D721Med (cell line): ENCODE measurements around the gene TMEM179.

Experiments used
- DNase-seq: peaks from one replicate; pipeline ENCODE4 v3.0.0; 2011; ENCODE audit warnings: low spot score; ENCODE audit not compliant: insufficient read length
- FAIRE-seq: peaks from 2 replicates; lab custom pipeline; 2011; peaks lifted over from hg19 to GRCh38; lab: Jason Lieb, UNC
- CTCF ChIP-seq: IDR thresholded peaks from 2 replicates; pipeline ENCODE4 v1.5.1; 2012; ENCODE audit warnings: mild to moderate bottlenecking, control low read depth; ENCODE audit not compliant: insufficient read depth; ENCODE audit errors: missing control alignments

Gene TMEM179

GRCh38 chr14:104603711-104604401 lies 716 bp downstream of the TMEM179 start:
- no peak for DNase-seq

DNA sequence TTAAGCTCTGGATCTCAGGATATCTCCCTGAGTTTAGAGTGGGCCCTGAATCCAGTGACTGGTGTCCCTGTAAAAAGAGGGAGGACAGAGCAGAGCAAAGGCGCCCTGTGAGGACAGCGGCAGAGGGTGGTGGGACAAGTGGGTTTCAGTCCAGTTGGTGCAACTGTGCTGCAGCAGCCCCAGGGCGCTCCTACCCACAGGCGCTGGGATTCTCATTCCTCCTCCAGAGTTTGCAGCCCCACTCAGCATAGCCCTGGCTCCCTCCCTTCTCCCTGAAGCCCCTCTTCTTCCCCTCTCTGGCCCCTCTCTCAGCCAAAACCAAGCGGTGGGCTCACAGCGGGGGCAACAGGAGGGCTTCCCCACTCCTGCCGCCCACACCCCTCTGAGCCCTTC lies 1.6 kb downstream of the TMEM179 start:
- FAIRE-seq (no peak), DNase-seq (no peak)
- no peak for TF ChIP-seq CTCF

More at GRCh38 chr14:104603711-104604401, 716 bp downstream of the TMEM179 start:
- no peak for TF ChIP-seq CTCF
- no peak for FAIRE-seq

DNA sequence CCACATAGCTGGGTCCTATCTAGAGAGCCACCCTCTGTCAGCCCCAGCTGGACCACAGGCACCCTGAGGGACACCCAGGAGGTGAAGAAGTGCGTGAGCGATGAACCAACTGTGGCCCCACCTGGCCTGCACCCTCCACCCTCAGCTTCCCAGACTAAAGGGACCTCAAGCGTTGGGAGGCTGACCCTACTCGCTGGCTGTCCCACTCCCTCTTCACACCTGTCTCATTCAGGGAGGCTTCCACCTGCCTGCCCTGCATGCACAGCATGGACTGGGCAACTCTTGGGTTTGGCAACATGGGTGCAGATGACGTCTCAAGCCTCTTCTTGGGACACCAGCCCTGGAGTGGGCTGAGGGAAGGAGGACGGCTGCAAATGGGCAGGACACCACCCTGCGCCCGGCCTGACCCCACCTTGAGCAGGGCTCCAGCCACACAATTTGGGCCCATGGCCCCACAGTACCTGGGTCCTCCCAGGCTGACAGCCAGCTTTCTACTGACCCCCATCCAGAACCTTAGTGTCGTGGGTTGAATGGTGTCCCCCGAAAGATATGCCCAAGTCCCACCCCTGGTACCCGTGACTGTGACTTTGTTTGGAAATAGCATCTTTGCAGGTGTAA lies 2.1 kb downstream of the TMEM179 start:
- no peak for TF ChIP-seq CTCF
- DNase-seq (no peak), FAIRE-seq (no peak)

- no peak for TF ChIP-seq CTCF
- DNase-seq (no peak), FAIRE-seq (no peak)
These were observed 2.8 kb downstream of the TMEM179 start for GRCh38 chr14:104601786-104602185.

GRCh38 chr14:104600805-104601204 lies 3.8 kb downstream of the TMEM179 start:
- TF ChIP-seq CTCF, result no peak
- no peak for FAIRE-seq
- no peak for DNase-seq

GRCh38 chr14:104600141-104600643 lies 4.4 kb downstream of the TMEM179 start:
- DNase-seq (no peak), FAIRE-seq (no peak)
- TF ChIP-seq CTCF, result no peak

DNA sequence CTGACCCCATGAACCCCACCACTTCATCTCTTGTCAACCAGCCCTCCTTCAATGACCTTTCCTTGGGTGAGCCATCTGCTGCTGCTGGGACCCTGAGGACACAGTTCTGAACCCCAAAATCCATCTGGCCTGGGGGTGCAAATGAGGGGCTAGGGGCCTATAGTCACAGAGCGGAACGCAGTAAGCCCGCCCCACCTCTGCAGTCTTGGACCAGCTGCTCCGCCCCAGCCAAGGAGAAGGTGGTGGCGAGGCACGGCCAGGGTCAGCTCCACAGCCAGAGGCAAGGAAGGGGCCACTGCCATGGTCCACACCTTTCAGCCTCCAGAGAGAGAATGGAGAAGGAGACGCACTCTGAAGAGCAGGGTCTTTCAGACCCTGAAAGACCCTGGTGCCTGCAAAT lies 5.1 kb downstream of the TMEM179 start:
- DNase-seq, result no peak
- TF ChIP-seq CTCF, result no peak
- FAIRE-seq, result no peak
